H1 (cell line): ENCODE data around the gene MGMT.

Experiments used
- RFX5 ChIP-seq: IDR thresholded peaks from 2 replicates; pipeline ENCODE4 v1.6.1; 2011; ENCODE audit warnings: low read depth, low read length, improper control_type of control experiment, borderline replicate concordance
- SIRT6 ChIP-seq: IDR thresholded peaks from one replicate; pipeline ENCODE4 v1.7.1; 2012; ENCODE audit warnings: low read length, inconsistent platforms
- SP1 ChIP-seq: IDR thresholded peaks from 2 replicates; pipeline ENCODE4 v1.6.1; 2011; ENCODE audit warnings: low read depth, low read length
- TF ChIP-seq, protein P1 (sequence below), 3 experiments: IDR thresholded peaks; 1 replicate in 2 of 3; 2 replicates in 1 of 3; pipeline versions ENCODE4 v1.5.1 to v1.6.1; 2011; ENCODE audit warnings: low read length in 3 of 3, mild to moderate bottlenecking in 3 of 3, inconsistent platforms in 2 of 3, low read depth in 1 of 3, moderate library complexity in 1 of 3; ENCODE audit not compliant: insufficient read depth in 1 of 3; ENCODE audit errors: control extremely low read depth in 1 of 3

DNA sequence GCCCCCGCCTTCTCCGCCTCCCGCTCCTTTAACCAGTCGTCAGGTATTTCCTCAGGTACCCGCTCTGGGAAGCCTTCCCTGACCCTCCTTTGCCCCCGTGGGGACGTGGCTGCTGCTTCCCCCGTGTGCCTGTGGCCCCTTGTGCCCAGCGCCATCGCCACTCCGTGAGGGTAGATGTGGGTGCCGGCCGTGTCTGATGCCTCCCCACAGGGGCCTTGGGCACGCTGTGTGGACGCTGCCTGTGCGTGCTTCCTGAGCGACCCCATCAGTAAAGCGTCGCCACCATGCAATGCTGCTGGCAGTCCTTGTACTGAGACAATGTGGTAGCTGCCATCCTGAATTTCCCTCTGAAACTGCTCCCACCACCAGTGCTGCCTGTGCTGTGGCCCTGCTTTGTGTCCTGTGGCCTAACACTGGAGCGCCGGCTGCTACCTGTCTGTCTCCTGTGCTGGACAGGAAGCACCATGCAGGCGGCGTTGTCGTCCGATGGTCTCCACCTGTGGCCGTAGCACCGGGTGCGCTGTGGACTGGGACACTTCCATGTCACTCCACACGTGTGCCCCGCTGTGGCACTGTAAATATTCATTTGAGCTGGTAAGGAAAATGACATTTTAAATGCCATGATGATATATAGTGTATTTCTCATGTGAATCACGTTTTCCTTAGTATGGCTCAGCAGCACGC, 213.8 kb downstream of the MGMT start:
- TF ChIP-seq RFX5 (no peak), SIRT6 (no peak), SP1 (no peak)
- TF ChIP-seq, protein P1, sequence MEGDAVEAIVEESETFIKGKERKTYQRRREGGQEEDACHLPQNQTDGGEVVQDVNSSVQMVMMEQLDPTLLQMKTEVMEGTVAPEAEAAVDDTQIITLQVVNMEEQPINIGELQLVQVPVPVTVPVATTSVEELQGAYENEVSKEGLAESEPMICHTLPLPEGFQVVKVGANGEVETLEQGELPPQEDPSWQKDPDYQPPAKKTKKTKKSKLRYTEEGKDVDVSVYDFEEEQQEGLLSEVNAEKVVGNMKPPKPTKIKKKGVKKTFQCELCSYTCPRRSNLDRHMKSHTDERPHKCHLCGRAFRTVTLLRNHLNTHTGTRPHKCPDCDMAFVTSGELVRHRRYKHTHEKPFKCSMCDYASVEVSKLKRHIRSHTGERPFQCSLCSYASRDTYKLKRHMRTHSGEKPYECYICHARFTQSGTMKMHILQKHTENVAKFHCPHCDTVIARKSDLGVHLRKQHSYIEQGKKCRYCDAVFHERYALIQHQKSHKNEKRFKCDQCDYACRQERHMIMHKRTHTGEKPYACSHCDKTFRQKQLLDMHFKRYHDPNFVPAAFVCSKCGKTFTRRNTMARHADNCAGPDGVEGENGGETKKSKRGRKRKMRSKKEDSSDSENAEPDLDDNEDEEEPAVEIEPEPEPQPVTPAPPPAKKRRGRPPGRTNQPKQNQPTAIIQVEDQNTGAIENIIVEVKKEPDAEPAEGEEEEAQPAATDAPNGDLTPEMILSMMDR (IDR thresholded peaks at IDR 0.05; ENCODE audit: control extremely low read depth in 1 of 3, insufficient read depth in 1 of 3, low read depth in 1 of 3, low read length in 3 of 3), result no peak
